ENCODE results near the gene MAFF.

Gene MAFF

DNA sequence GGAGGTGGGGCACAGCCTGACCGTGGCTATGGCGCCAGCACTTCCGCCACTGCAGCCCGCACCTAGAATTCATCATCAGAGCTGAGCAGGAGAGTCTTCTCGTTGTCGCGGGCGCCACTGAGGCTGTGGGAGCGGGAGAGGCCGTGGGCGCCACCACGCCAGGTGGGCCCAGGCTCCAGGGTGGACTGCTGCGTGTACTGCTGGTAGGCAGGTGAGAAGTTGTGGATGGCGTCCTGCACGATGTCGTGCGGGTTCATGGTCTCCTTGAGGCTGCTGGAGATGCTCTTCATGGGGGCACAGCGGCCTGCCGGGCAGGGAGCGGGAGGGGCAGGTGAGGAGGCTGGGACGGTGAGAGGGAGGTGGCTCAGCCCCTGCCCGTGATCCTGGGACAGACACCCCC, 19.6 kb downstream of the MAFF start:
- H3K27me3 ChIP-seq = no peaks in the 10 kb centered on the region
- TF ChIP-seq, protein P1, sequence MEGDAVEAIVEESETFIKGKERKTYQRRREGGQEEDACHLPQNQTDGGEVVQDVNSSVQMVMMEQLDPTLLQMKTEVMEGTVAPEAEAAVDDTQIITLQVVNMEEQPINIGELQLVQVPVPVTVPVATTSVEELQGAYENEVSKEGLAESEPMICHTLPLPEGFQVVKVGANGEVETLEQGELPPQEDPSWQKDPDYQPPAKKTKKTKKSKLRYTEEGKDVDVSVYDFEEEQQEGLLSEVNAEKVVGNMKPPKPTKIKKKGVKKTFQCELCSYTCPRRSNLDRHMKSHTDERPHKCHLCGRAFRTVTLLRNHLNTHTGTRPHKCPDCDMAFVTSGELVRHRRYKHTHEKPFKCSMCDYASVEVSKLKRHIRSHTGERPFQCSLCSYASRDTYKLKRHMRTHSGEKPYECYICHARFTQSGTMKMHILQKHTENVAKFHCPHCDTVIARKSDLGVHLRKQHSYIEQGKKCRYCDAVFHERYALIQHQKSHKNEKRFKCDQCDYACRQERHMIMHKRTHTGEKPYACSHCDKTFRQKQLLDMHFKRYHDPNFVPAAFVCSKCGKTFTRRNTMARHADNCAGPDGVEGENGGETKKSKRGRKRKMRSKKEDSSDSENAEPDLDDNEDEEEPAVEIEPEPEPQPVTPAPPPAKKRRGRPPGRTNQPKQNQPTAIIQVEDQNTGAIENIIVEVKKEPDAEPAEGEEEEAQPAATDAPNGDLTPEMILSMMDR (IDR thresholded peaks at IDR 0.05; ENCODE audit: low read depth, low read length) = no peak
- no peaks in the 10 kb centered on the region for H3K9me3 ChIP-seq
- no peak overlapping the region for H3K4me3 ChIP-seq (ENCODE audit: low read depth, low read length)
- peaks cover 3% of the 10 kb centered on the region; the same call in 1 of the 2 replicates for H3K36me3 ChIP-seq
- no peak for DNase-seq
- no peaks in the 10 kb centered on the region for H3K4me1 ChIP-seq

DNA sequence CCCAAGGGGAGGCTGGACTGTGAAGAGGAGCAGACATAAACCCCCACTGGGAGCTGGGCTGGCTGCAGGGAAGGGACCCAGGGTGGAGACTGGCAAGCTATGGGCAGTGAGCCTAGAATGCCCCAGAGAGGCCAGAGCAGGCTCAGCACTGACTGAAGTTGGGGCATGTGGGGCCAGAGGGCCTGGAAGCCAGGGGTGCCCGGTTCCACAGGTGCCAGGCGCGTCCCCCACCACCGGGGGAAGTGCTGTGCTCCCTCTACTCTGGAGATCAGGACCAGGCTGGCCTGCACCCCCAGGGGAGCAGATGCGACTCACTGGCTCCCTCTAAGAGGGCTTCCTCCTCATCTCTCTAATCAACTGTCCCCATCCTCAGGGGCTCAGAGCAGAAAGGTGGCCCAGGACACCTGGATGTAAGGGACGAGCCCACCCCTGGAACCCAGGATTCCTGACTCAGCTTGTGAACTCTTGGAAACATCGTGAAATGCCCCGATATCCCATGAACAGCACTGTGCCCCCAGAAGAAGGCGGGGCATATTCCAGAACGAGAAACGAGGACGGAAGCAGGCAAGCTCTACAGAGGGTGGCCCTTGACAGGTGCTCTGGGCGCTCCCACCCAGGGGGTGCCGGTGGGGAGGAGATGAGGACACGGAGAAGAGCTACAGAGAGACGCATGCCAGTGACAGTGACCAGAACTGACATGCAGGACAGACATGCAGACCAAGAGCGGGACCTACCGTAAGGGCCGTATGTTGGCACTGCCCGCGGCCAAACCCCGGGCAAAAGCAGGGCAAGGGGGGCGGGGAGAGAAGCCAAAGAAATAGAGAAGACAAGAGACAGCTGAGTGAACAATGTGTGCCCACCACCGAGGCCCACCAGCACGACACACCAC, 20.4 kb downstream of the MAFF start:
- Histone ChIP-seq H3K4me1 (no peaks in the 10 kb centered on the region), H3K36me3 (peaks cover 3% of the 10 kb centered on the region; the same call in 1 of the 2 replicates), H3K4me3 (ENCODE audit: low read depth, low read length) (no peak overlapping the region), H3K9me3 (no peaks in the 10 kb centered on the region), H3K27me3 (no peaks in the 10 kb centered on the region)
- TF ChIP-seq, protein P1 (IDR thresholded peaks at IDR 0.05; ENCODE audit: low read depth, low read length) = no peak
- no peak for DNase-seq

DNA sequence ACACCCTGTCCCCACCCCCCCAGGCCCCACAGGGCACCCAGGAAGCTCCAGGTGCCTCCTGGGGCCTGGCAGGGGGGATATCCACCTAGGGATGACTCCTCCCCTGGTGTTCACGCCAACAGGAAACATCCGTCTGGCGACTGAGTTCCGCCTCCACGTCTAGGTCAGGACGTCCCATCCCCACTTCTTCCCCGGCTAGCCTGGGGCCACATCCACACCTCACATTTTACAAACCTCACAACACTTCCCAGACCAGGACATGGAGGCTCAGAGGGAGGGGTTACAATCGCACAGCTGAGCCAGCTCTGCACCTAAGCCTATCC, 21.0 kb downstream of the MAFF start:
- H3K27me3 ChIP-seq = no peaks in the 10 kb centered on the region

DNA sequence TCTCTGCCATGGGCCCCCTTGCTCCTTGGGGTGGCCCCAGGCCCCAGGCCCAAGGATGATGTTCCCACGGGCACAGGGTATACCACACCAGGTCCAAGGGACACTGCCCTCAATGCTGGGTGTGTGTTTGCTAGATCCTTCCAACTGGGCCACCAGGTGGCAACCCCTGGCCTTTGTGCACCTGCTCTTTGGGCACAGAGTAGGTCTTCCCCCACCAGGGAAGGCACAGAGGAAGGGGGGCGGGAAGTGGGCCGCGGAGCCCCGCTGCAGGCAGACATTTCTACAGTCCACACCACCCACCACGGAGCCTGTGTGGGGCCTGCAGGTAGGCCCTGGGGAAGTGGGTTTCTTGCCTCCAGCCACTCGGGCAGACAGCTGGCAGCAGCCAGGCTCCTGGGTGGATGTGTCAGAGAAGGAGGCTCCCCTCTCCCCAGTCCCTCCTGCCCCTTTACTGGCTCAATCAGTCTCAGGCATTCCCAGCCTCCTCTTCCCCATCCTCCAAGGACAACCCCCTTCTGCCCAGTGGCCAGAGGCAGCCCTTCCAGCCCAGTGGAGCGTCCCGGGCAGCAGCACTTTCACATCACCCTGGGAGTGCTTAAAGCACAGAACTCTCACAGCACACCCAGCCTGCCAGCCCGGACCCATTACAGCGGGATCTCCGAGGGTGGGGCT, 21.6 kb downstream of the MAFF start:
- Histone ChIP-seq H3K4me1 (no peaks in the 10 kb centered on the region), H3K9me3 (no peaks in the 10 kb centered on the region), H3K27me3 (no peaks in the 10 kb centered on the region), H3K4me3 (ENCODE audit: low read depth, low read length) (no peak overlapping the region), H3K36me3 (peaks cover 3% of the 10 kb centered on the region; the same call in 1 of the 2 replicates)
- no peak for DNase-seq
- TF ChIP-seq, protein P1 (IDR thresholded peaks at IDR 0.05; ENCODE audit: low read depth, low read length) = no peak

More for the DNA sequence above, 21.0 kb downstream of the MAFF start:
- TF ChIP-seq, protein P1 (IDR thresholded peaks at IDR 0.05; ENCODE audit: low read depth, low read length) = no peak
- no peak for DNase-seq
- no peaks in the 10 kb centered on the region for H3K9me3 ChIP-seq
- H3K4me3 ChIP-seq (ENCODE audit: low read depth, low read length) = no peak overlapping the region
- peaks cover 3% of the 10 kb centered on the region; the same call in 1 of the 2 replicates for H3K36me3 ChIP-seq
- no peaks in the 10 kb centered on the region for H3K4me1 ChIP-seq

DNA sequence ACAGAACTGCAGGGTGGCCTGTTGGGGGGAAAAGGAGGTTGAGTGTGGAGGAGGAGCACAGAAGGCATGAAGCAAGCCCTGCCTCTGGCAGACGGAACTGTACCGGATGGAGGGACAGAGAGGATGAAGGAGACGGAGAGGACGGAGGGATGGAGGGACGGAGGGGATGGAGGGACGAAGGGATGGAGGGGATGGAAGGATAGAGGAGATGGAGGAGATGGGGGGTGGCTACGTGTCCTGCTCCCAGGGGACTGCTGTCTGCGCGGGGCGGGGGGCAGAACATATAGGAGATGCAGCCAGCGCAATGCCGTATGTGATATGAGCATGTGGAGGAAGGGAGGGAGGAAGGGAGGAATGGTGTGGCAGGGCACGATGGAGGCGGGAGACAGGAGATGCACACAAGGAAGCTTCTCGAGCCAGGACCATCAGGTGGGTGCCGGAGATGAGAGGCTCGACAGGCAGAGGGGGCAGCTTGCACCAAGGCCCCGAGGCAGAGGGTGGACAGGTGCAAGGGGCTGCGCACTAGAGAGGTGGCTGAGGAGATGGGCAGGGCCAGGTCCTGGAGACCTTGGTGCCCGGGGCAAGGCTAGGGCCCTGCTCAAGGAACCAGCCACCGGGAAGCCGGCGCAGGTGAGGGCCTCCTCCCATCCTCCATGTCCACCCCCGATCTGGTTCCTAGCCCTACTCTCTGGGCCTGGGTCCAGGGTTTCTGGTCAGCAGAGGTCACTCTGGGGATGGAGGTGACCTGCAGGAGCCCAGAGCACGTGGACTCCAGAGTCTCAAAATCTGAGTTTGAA, 25.3 kb downstream of the MAFF start:
- peaks cover 4% of the 10 kb centered on the region; the same call in 1 of the 2 replicates for H3K4me1 ChIP-seq
- TF ChIP-seq, protein P1 (IDR thresholded peaks at IDR 0.05; ENCODE audit: low read depth, low read length) = no peak
- H3K36me3 ChIP-seq = peaks cover 16% of the 10 kb centered on the region
- no peaks in the 10 kb centered on the region for H3K27me3 ChIP-seq
- no peak for DNase-seq
- H3K9me3 ChIP-seq = no peaks in the 10 kb centered on the region
- H3K4me3 ChIP-seq (ENCODE audit: low read depth, low read length) = no peak overlapping the region

Measured in BE2C (cell line).